DOHH2 (cell line): ENCODE results near the gene TESK2.

Experiments used
- H3F3A ChIP-seq: fragments of 200-600 bp; sonication (generic), shearing (Covaris generic); 2 replicates; pipeline ENCODE4 v1.6.0; 2016; ENCODE audit warnings: antibody characterized with exemption, mild to moderate bottlenecking; ENCODE audit not compliant: control insufficient read depth, insufficient read depth
- H3K27ac ChIP-seq: fragments of 200-600 bp; sonication (generic); 2 replicates; pipeline ENCODE4 v1.5.1; 2014; ENCODE audit warnings: low read depth, mild to moderate bottlenecking, low read length, moderate library complexity
- H3K27me3 ChIP-seq: fragments of 200-600 bp; sonication (generic); 2 replicates; pipeline ENCODE4 v1.6.1; 2014; ENCODE audit warnings: mild to moderate bottlenecking, low read length, mixed read lengths; ENCODE audit not compliant: control insufficient read depth
- H3K36me3 ChIP-seq: fragments of 200-600 bp; sonication (generic); 2 replicates; pipeline ENCODE4 v1.6.1; 2014; ENCODE audit warnings: mild to moderate bottlenecking, low read length, moderate library complexity, mixed read lengths; ENCODE audit not compliant: control insufficient read depth
- H3K4me1 ChIP-seq: fragments of 200-600 bp; sonication (generic); 2 replicates; pipeline ENCODE4 v1.6.1; 2014; ENCODE audit warnings: mild to moderate bottlenecking, low read length, mixed read lengths; ENCODE audit not compliant: control insufficient read depth
- H3K4me2 ChIP-seq: fragments of 200-600 bp; sonication (generic); 2 replicates; pipeline ENCODE4 v1.6.0; 2014; ENCODE audit warnings: mild to moderate bottlenecking, low read length, moderate library complexity
- H3K4me3 ChIP-seq: fragments of 200-600 bp; sonication (generic); 2 replicates; pipeline ENCODE4 v1.5.1; 2014; ENCODE audit warnings: mild to moderate bottlenecking, low read length, mixed read lengths
- H3K79me2 ChIP-seq: fragments of 200-600 bp; sonication (generic); 2 replicates; pipeline ENCODE4 v1.6.1; 2014; ENCODE audit warnings: mild to moderate bottlenecking, low read length, mixed read lengths; ENCODE audit not compliant: control insufficient read depth
- H3K9me2 ChIP-seq: fragments of 200-600 bp; sonication (generic); replicated peaks from 2 replicates; pipeline ENCODE4 v1.6.1; 2014; ENCODE audit warnings: mild to moderate bottlenecking, low read length, mixed read lengths; ENCODE audit not compliant: control insufficient read depth
- H3K9me3 ChIP-seq: fragments of 200-600 bp; sonication (generic); 2 replicates; pipeline ENCODE4 v1.6.1; 2014; ENCODE audit warnings: antibody characterized with exemption, low read length, mixed read lengths; ENCODE audit not compliant: control insufficient read depth, insufficient read depth
- H4K20me1 ChIP-seq: fragments of 200-600 bp; sonication (generic); 2 replicates; pipeline ENCODE4 v1.6.0; 2014; ENCODE audit warnings: low read depth, mild to moderate bottlenecking, antibody characterized with exemption, low read length, moderate library complexity; ENCODE audit not compliant: control insufficient read depth, insufficient read depth
- CTCF ChIP-seq: fragments of 200-600 bp; sonication (generic); IDR thresholded peaks from one replicate; pipeline ENCODE4 v1.5.1; 2014; ENCODE audit warnings: antibody characterized with exemption, mild to moderate bottlenecking, low read depth, low read length; ENCODE audit not compliant: poor library complexity, severe bottlenecking
- EZH2phosphoT487 ChIP-seq: fragments of 200-600 bp; sonication (generic); IDR thresholded peaks from 2 replicates; pipeline ENCODE4 v1.6.1; 2017; ENCODE audit warnings: borderline replicate concordance, mild to moderate bottlenecking, antibody characterized with exemption, low read length, moderate library complexity, mixed read lengths

TESK2 gene

GRCh38 chr1:45299981-45300668 is 190.8 kb downstream of the TESK2 start:
- H3K9me2 ChIP-seq = no peaks in the 10 kb centered on the region
- no peak overlapping the region for H3K4me2 ChIP-seq
- peaks cover 8% of the 10 kb centered on the region; the same call in 1 of the 2 replicates for H3F3A ChIP-seq
- no peaks in the 10 kb centered on the region for H3K27me3 ChIP-seq
- TF ChIP-seq EZH2phosphoT487 (no peak), CTCF (peak; percentile 68)
- no peaks in the 10 kb centered on the region for H3K9me3 ChIP-seq
- H3K4me1 ChIP-seq = peaks cover 15% of the 10 kb centered on the region
- no peak overlapping the region for H3K4me3 ChIP-seq
- H4K20me1 ChIP-seq = no peaks in the 10 kb centered on the region
- H3K27ac ChIP-seq = no peak overlapping the region
- H3K79me2 ChIP-seq = peaks cover 8% of the 10 kb centered on the region
- H3K36me3 ChIP-seq = no peaks in the 10 kb centered on the region

- peaks cover 8% of the 10 kb centered on the region; the same call in 1 of the 2 replicates for H3F3A ChIP-seq
- H3K79me2 ChIP-seq = peaks cover 3% of the 10 kb centered on the region
- peaks cover 7% of the 10 kb centered on the region for H3K4me1 ChIP-seq
- no peaks in the 10 kb centered on the region for H3K27me3 ChIP-seq
- H4K20me1 ChIP-seq = no peaks in the 10 kb centered on the region
- no peaks in the 10 kb centered on the region for H3K36me3 ChIP-seq
- no peak overlapping the region for H3K27ac ChIP-seq
- no peak overlapping the region for H3K4me2 ChIP-seq
- no peaks in the 10 kb centered on the region for H3K9me3 ChIP-seq
- no peaks in the 10 kb centered on the region for H3K9me2 ChIP-seq
- no peak overlapping the region for H3K4me3 ChIP-seq
- no peak for TF ChIP-seq CTCF
- no peak for TF ChIP-seq EZH2phosphoT487
Observed at GRCh38 chr1:45299296-45299695, 191.7 kb downstream of the TESK2 start.

GRCh38 chr1:45297666-45298356 is 193.2 kb downstream of the TESK2 start:
- Histone ChIP-seq H3K79me2 (no peaks in the 10 kb centered on the region), H3K4me1 (peaks cover 2% of the 10 kb centered on the region), H3K4me3 (no peak overlapping the region), H3K9me2 (no peaks in the 10 kb centered on the region), H3K27me3 (no peaks in the 10 kb centered on the region), H3K9me3 (no peaks in the 10 kb centered on the region), H3K27ac (no peak overlapping the region), H3K4me2 (no peak overlapping the region), H3K36me3 (no peaks in the 10 kb centered on the region), H4K20me1 (no peaks in the 10 kb centered on the region), H3F3A (peaks cover 8% of the 10 kb centered on the region; the same call in 1 of the 2 replicates)
- TF ChIP-seq CTCF = no peak
- no peak for TF ChIP-seq EZH2phosphoT487
